ENCODE measurements around the gene EML4.

DNA sequence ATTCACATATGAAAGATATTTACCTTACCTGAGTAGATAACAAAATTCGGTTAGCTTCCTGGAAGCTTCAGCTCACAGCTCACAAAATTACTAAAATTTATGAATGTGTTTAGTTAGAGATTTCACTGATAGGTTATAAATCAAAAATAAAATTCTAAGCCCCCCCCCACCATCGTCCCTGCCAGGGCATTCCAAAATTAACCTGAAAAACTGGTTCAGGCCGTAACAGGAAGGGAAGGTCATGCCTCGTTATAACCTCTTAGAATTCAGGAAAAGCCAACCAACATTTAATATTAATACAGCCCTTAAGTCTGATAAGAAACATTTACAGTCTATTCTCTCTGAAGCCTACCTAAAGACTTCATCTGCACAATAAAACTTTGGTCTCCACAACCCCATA lies 143.0 kb downstream of the EML4 start:
- TF ChIP-seq, protein P1, sequence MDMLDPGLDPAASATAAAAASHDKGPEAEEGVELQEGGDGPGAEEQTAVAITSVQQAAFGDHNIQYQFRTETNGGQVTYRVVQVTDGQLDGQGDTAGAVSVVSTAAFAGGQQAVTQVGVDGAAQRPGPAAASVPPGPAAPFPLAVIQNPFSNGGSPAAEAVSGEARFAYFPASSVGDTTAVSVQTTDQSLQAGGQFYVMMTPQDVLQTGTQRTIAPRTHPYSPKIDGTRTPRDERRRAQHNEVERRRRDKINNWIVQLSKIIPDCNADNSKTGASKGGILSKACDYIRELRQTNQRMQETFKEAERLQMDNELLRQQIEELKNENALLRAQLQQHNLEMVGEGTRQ (CRISPR knock-in tag; IDR thresholded peaks at IDR 0.05), result no peak
- no peak for TF ChIP-seq KDM1A (IDR thresholded peaks at IDR 0.05)
- TF ChIP-seq POLR2A (conservative IDR thresholded peaks at IDR 0.05), result no peak
- TF ChIP-seq, protein P2, sequence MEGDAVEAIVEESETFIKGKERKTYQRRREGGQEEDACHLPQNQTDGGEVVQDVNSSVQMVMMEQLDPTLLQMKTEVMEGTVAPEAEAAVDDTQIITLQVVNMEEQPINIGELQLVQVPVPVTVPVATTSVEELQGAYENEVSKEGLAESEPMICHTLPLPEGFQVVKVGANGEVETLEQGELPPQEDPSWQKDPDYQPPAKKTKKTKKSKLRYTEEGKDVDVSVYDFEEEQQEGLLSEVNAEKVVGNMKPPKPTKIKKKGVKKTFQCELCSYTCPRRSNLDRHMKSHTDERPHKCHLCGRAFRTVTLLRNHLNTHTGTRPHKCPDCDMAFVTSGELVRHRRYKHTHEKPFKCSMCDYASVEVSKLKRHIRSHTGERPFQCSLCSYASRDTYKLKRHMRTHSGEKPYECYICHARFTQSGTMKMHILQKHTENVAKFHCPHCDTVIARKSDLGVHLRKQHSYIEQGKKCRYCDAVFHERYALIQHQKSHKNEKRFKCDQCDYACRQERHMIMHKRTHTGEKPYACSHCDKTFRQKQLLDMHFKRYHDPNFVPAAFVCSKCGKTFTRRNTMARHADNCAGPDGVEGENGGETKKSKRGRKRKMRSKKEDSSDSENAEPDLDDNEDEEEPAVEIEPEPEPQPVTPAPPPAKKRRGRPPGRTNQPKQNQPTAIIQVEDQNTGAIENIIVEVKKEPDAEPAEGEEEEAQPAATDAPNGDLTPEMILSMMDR (IDR thresholded peaks at IDR 0.05 in 2 of 3, conservative IDR thresholded peaks at IDR 0.05 in 1 of 3; ENCODE audit: insufficient read depth in 2 of 3, low read depth in 1 of 3, low read length in 3 of 3), result no peak
- TF ChIP-seq HDAC2 (IDR thresholded peaks at IDR 0.05), result no peak
- no peak for TF ChIP-seq TAF1 (IDR thresholded peaks at IDR 0.05; ENCODE audit: control insufficient read depth, extremely low read depth, insufficient read depth, low read length, severe bottlenecking)
- no peak for TF ChIP-seq NFYB (IDR thresholded peaks at IDR 0.05; ENCODE audit: extremely low read depth, insufficient read length)
- no peak for TF ChIP-seq FIP1L1 (IDR thresholded peaks at IDR 0.05; ENCODE audit: low read depth, low read length, poor library complexity, severe bottlenecking)
- no peak for TF ChIP-seq HOXB6 (CRISPR knock-in tag; IDR thresholded peaks at IDR 0.05; ENCODE audit: borderline replicate concordance)
